ENCODE measurements around the gene TRIM8. TPM values are rescaled to one million over a fixed set of nuclear protein-coding genes. Genes with fewer than 3 reads are reported as not detected.
A peak's percentile ranks its signal among the peaks of the same experiment; 100 is the strongest.

The TRIM8 gene
- total RNA-seq, 1 donor from 2014 or later = 182 TPM

DNA sequence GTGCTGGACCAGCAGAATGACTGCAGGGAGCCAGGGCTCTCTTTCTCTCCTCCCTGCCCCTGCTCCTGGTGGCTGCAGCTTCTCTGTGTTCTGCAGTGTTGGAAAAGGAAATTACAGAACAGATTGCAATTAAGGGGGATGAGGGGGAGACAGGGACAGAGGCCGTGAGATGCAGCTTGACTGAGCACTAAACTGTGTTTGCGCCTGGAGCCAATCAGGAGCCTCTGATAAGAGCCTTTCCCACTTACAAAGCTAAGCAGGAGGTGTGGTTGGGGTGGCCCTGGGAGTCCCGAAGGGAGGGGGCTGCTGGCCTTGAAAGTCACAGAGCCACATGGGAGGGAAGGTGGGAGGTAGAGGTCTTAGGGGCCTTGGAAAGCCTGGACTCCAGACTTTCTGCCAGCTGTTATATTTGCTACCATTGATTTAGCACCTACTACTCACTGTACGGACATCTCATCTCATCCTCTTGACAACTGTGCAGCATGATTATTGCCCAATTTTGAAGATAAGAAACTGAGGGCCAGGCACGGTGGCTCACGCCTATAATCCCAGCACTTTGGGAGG lies 26.7 kb downstream of the TRIM8 start:
- TF ChIP-seq CTCF (conservative IDR thresholded peaks at IDR 0.05; ENCODE audit: low read depth, low read length) = no peak
- no peak overlapping the region for H3K4me3 ChIP-seq (ENCODE audit: low read depth, low read length)
- DNase-seq (ENCODE audit: low read depth) = no peak

DNA sequence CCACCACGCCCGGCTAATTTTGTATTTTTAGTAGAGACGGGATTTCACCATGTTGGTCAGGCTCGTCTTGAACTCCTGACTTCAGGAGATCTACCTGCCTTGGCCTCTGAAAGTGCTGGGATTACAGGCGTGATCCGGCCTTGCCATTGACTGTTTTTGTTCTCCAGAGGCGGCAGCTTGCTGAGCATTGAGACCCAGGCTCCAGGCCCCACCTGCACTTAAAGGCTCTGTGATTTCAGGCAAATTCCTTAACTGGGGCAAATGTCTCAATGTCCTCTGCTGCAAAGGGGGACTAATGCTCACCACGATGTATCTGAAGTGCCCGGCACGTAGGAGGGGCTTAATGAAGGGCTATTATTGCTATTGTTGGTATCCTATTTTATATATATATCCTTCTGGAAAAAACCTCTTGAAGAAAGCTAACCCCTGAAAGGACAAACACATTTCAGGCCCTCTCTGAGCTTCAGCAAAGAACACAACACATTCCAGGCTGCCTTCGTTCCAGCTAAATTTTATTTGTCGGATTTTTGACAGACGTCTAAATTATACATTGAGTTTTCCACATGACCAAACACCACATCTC lies 29.0 kb downstream of the TRIM8 start:
- TF ChIP-seq CTCF (conservative IDR thresholded peaks at IDR 0.05; ENCODE audit: low read depth, low read length) = no peak
- no peak overlapping the region for H3K4me3 ChIP-seq (ENCODE audit: low read depth, low read length)
- no peak for DNase-seq (ENCODE audit: low read depth)

GRCh38 chr10:102673819-102674511 lies 29.7 kb downstream of the TRIM8 start:
- H3K4me3 ChIP-seq (ENCODE audit: low read depth, low read length) = peak overlapping the region; percentile 24
- TF ChIP-seq CTCF (conservative IDR thresholded peaks at IDR 0.05; ENCODE audit: low read depth, low read length) = no peak
- no peak for DNase-seq (ENCODE audit: low read depth)

- no peak for TF ChIP-seq CTCF (conservative IDR thresholded peaks at IDR 0.05; ENCODE audit: low read depth, low read length)
- H3K4me3 ChIP-seq (ENCODE audit: low read depth, low read length) = no peak overlapping the region
- DNase-seq (ENCODE audit: low read depth) = no peak
Observed at GRCh38 chr10:102674566-102674965, 30.3 kb downstream of the TRIM8 start.

- no peak overlapping the region for H3K4me3 ChIP-seq (ENCODE audit: low read depth, low read length)
- no peak for DNase-seq (ENCODE audit: low read depth)
- TF ChIP-seq CTCF (conservative IDR thresholded peaks at IDR 0.05; ENCODE audit: low read depth, low read length) = no peak
Observed at GRCh38 chr10:102675011-102675665, 30.9 kb downstream of the TRIM8 start.

DNA sequence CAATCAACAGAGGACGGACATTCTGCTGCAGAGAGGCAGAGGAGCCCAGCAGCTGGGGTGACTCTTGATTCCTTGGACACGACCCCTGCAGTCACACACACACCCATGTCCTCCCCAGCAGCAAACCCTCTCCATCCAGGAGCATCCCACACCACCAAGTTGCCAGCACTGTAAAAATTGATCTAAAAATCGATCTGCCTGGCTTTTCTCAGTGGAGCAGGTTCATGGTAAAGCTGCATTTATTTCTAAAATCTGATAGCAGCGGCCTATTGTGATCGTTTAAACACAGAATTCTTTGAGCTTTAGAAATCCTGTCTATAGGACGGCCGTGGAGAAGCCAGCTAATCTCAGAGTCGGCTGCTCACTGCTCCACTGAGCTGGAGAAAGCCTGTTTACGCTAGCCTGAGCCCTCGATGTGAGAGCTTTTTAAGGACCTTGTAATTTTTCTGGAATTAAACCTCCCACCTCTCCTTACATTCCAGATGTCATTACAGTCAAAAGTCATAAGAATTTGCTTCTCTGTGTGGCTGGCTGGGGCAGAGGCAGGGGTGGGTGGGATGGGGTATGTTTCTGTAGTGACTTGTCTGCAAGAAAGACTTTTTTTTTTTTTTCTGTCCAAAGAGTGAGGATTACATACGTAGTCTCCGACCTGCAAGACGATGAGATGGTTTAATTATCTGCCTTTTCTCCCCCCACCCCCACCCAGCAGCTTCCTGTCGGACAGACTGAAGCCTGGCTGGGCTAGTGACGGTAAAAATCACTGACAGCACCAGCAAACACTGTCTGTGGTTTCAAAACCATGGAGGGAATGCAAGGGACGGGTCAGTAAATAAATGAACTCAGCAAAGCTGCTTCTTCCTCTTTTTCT lies 31.6 kb downstream of the TRIM8 start:
- peak; percentile 67 for DNase-seq (ENCODE audit: low read depth)
- TF ChIP-seq CTCF (conservative IDR thresholded peaks at IDR 0.05; ENCODE audit: low read depth, low read length) = no peak
- no peak overlapping the region for H3K4me3 ChIP-seq (ENCODE audit: low read depth, low read length)

All from epithelial cell of proximal tubule (primary cell).